Common myeloid progenitor, CD34-positive (primary cell): Measurements from ENCODE around the gene ULBP3.

Experiments
- CTCF ChIA-PET: fragments of 350-600 bp; sonication (Branson Sonifier 250); formaldehyde crosslinking; loops from one replicate; lab custom pipeline; 2021; ENCODE audit warnings: antibody characterized with exemption; lab: Charles Lee
- POLR2A ChIA-PET: fragments of 350-600 bp; sonication (Branson Sonifier 250); formaldehyde crosslinking; loops from one replicate; lab custom pipeline; 2021; ENCODE audit warnings: antibody characterized with exemption; lab: Charles Lee
- DNase-seq, 3 donors: peaks; one replicate each; pipeline versions ENCODE4 v3.0.0 to v3.0.0-alpha.2; 2013
- H3K27ac ChIP-seq, 2 experiments: 1 replicate in 1 of 2; 2 replicates in 1 of 2; pipeline ENCODE4 v1.7.0; 2013; ENCODE audit warnings: inconsistent platforms in 2 of 2, low read length in 2 of 2, mild to moderate bottlenecking in 2 of 2, low read depth in 1 of 2, moderate library complexity in 1 of 2; ENCODE audit not compliant: severe bottlenecking in 2 of 2, insufficient read depth in 1 of 2, poor library complexity in 1 of 2
- H3K27me3 ChIP-seq, 5 experiments: replicated peaks in 2 of 5; 1 replicate in 3 of 5; 2 replicates in 2 of 5; pipeline versions ENCODE4 v1.6.1 to v1.7.0; 2013; ENCODE audit warnings: low read length in 4 of 5, mild to moderate bottlenecking in 2 of 5, moderate library complexity in 2 of 5, inconsistent platforms in 1 of 5; ENCODE audit not compliant: insufficient read depth in 5 of 5, control insufficient read depth in 4 of 5
- H3K36me3 ChIP-seq, 4 experiments: 1 replicate in 2 of 4; 2 replicates in 2 of 4; pipeline versions ENCODE4 v1.6.1 to v1.7.0; 2013; ENCODE audit warnings: low read length in 3 of 4, control low read depth in 1 of 4, mild to moderate bottlenecking in 1 of 4; ENCODE audit not compliant: control insufficient read depth in 4 of 4, insufficient read depth in 4 of 4
- H3K4me1 ChIP-seq, 4 experiments: 1 replicate in 3 of 4; 2 replicates in 1 of 4; pipeline versions ENCODE4 v1.6.1 to v1.7.1; 2013; ENCODE audit warnings: low read length in 3 of 4, mild to moderate bottlenecking in 3 of 4, control low read depth in 1 of 4, inconsistent platforms in 1 of 4, moderate library complexity in 1 of 4; ENCODE audit not compliant: control insufficient read depth in 4 of 4, insufficient read depth in 4 of 4; ENCODE audit errors: control extremely low read depth in 1 of 4
- H3K4me3 ChIP-seq, 7 experiments: 1 replicate in 4 of 7; 2 replicates in 3 of 7; pipeline versions ENCODE4 v1.5.1 to v1.7.0; 2013; ENCODE audit warnings: mild to moderate bottlenecking in 7 of 7, low read length in 6 of 7, moderate library complexity in 6 of 7, inconsistent platforms in 2 of 7, low read depth in 2 of 7, control low read depth in 1 of 7; ENCODE audit not compliant: insufficient read depth in 4 of 7, control insufficient read depth in 1 of 7; ENCODE audit errors: extremely low read depth in 1 of 7
- H3K9me3 ChIP-seq, 5 experiments: 1 replicate in 4 of 5; 2 replicates in 1 of 5; pipeline versions ENCODE4 v1.6.1 to v1.7.1; 2013; ENCODE audit warnings: low read length in 4 of 5, mild to moderate bottlenecking in 2 of 5, inconsistent platforms in 1 of 5, low read depth in 1 of 5, moderate library complexity in 1 of 5; ENCODE audit not compliant: control insufficient read depth in 4 of 5, insufficient read depth in 2 of 5; ENCODE audit errors: control extremely low read depth in 1 of 5
- WGBS: methylation state at CpG from one replicate; pipeline ENCODE4 v1.1.5; 2013; ENCODE audit not compliant: insufficient coverage; 5-methylcytosine and 5-hydroxymethylcytosine counted together

ULBP3 gene

GRCh38 chr6:150102750-150103270, 33.9 kb upstream of the ULBP3 start:
- DNase-seq = no peak
- CTCF ChIA-PET = no interaction called here
- no peaks in the 10 kb centered on the region for H3K27me3 ChIP-seq
- H3K9me3 ChIP-seq = no peaks in the 10 kb centered on the region
- H3K4me3 ChIP-seq = no peak overlapping the region
- H3K4me1 ChIP-seq = no peaks in the 10 kb centered on the region
- POLR2A ChIA-PET = no interaction called here
- WGBS = no CpG with 5 or more reads among the region's 4 CpGs
- no peaks in the 10 kb centered on the region for H3K36me3 ChIP-seq
- no peak overlapping the region for H3K27ac ChIP-seq

DNA sequence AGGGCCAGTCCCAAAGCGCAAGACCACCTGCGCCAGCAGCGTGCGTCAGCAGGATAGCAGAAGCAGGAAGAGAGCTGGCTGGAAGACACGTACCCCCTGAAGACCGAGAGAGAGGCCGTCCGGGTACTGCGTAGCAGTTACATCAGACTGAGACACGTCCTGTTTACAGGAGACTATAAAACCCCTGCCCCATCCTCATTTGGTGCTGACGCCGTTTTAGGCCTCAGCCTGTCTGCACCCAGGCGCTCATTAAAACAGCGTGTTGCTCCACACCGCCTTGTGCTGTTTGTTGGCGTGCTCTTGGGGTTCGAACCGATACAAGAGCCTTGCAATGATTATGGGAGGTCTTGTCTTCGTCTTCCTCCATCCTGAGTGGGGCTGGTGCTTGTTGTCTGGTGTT, 31.8 kb upstream of the ULBP3 start:
- ChIA-PET CTCF (no interaction called here), POLR2A (no interaction called here)
- WGBS = 96% methylated on average over 18 of the region's 19 CpGs
- Histone ChIP-seq H3K27ac (no peak overlapping the region), H3K4me3 (no peak overlapping the region), H3K4me1 (no peaks in the 10 kb centered on the region), H3K9me3 (no peaks in the 10 kb centered on the region), H3K27me3 (peaks cover 0 to 5% (median 0%) of the 10 kb centered on the region in 5 experiments), H3K36me3 (no peaks in the 10 kb centered on the region)
- DNase-seq = no peak

GRCh38 chr6:150099953-150100352, 31.0 kb upstream of the ULBP3 start:
- peak in 2 of 3 donors; percentile 37 to 47 for DNase-seq
- CTCF ChIA-PET = no interaction called here
- peaks cover 0 to 5% (median 0%) of the 10 kb centered on the region in 5 experiments for H3K27me3 ChIP-seq
- no peak overlapping the region for H3K27ac ChIP-seq
- peaks cover 0 to 1% (median under 1%) of the 10 kb centered on the region in 4 experiments for H3K4me1 ChIP-seq
- no peaks in the 10 kb centered on the region for H3K36me3 ChIP-seq
- H3K9me3 ChIP-seq = no peaks in the 10 kb centered on the region
- 100% methylated on average over 4 of the region's 11 CpGs for WGBS
- H3K4me3 ChIP-seq = no peak overlapping the region
- POLR2A ChIA-PET = no interaction called here

DNA sequence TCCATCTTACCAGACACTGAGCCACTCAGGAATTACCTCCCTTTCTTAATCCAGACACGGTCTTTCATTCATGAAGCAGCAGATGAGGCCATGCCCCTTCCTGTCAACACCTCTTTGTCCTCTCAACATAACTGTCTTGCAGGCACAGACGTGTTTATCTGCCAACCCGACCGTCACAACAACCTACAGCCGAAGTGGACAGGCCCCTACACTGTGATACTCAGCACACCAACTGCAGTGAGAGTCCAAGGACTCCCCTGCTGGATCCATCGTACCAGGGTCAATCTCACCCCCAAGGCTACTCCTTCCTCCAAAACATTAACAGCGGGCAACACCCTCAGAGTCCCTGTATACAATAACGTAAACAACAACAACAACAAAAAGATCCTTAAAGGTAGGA, 30.6 kb upstream of the ULBP3 start:
- no peak overlapping the region for H3K4me3 ChIP-seq
- POLR2A ChIA-PET = no interaction called here
- CTCF ChIA-PET = no interaction called here
- H3K4me1 ChIP-seq = peaks cover 0 to 5% (median 2%) of the 10 kb centered on the region in 4 experiments
- no peaks in the 10 kb centered on the region for H3K36me3 ChIP-seq
- 100% methylated on average over 5 of the region's 8 CpGs for whole genome bisulfite sequencing
- no peaks in the 10 kb centered on the region for H3K9me3 ChIP-seq
- no peak overlapping the region for H3K27ac ChIP-seq
- H3K27me3 ChIP-seq = peaks cover 0 to 5% (median 0%) of the 10 kb centered on the region in 5 experiments
- DNase-seq = no peak

- no peak overlapping the region for H3K4me3 ChIP-seq
- CTCF ChIA-PET = interaction anchor here (1.5 kb wide), 1 partner anchor 17 kb away, joined by 3 read pairs; no protein-coding TSS in a partner anchor
- 88% methylated on average over 8 of the region's 10 CpGs for WGBS
Measured at GRCh38 chr6:150098155-150098554, 29.2 kb upstream of the ULBP3 start.

DNA sequence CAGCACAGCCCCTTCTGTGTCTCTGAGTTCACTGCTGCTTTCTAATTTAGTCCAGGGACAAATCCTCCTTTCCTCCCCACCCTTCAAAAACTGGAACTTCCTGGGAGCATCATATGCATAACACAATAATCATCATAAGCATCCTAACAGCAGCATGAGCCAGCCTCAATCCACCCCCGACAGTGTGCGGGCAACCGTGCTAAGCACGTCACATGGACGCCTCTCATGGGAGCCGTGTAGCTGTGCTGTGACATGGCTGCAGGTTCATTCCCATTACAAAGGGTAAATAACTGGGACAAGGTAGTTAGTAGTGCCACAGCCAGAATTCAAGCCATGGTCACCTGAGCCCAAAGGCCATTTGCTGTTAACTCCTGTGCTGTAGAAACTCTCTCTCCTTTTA, 24.5 kb upstream of the ULBP3 start:
- POLR2A ChIA-PET = no interaction called here
- peaks cover 0 to 6% (median 0%) of the 10 kb centered on the region in 5 experiments for H3K27me3 ChIP-seq
- CTCF ChIA-PET = interaction anchor here (1.4 to 2.3 kb wide), 2 partner anchors 13 to 22 kb away, joined by 3 to 9 read pairs; no protein-coding TSS in a partner anchor

More at GRCh38 chr6:150098155-150098554, 29.2 kb upstream of the ULBP3 start:
- DNase-seq = no peak
- Histone ChIP-seq H3K4me1 (peaks cover 0 to 7% (median 3%) of the 10 kb centered on the region in 4 experiments), H3K27ac (no peak overlapping the region), H3K9me3 (no peaks in the 10 kb centered on the region), H3K27me3 (peaks cover 0 to 5% (median 0%) of the 10 kb centered on the region in 5 experiments), H3K36me3 (no peaks in the 10 kb centered on the region)
- POLR2A ChIA-PET = no interaction called here

DNA sequence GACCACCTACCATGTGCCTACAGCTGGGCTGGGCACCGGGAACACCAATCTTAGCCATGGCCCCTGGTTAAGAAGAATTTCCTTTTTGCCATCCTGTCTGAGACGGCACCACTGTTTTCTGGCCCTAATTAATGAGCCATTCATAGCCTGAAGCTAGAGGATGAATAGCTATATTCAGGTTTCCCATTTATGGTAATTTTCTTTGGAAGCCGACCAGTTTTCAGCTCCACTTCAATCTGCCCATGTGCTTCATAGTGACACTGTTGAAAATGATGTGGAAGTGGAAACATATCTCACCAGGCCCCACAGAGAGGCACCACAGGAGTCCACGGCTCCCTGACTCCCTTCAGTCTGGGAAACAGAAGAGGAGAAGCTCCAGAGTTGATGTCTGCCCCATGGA, 22.6 kb upstream of the ULBP3 start:
- ChIA-PET CTCF (interaction anchor here (0.7 to 1.7 kb wide), 2 partner anchors 9 to 10 kb away, joined by 3 to 4 read pairs; no protein-coding TSS in a partner anchor), POLR2A (interaction anchor here (0.7 kb wide), 1 partner anchor 84 kb away, joined by 3 read pairs; no protein-coding TSS in a partner anchor)
- Histone ChIP-seq H3K36me3 (no peaks in the 10 kb centered on the region), H3K9me3 (no peaks in the 10 kb centered on the region), H3K27ac (no peak overlapping the region), H3K4me1 (peaks cover 0 to 7% (median 3%) of the 10 kb centered on the region in 4 experiments), H3K4me3 (no peak overlapping the region), H3K27me3 (peaks cover 0 to 4% (median 0%) of the 10 kb centered on the region in 5 experiments)
- WGBS = 100% methylated on average over 3 of the region's 4 CpGs
- DNase-seq = no peak

More for the DNA sequence above, 24.5 kb upstream of the ULBP3 start:
- Histone ChIP-seq H3K27ac (no peak overlapping the region), H3K4me1 (peaks cover 0 to 7% (median 3%) of the 10 kb centered on the region in 4 experiments), H3K36me3 (no peaks in the 10 kb centered on the region), H3K4me3 (no peak overlapping the region), H3K9me3 (no peaks in the 10 kb centered on the region)
- DNase-seq = no peak
- WGBS = 96% methylated on average over 6 of the region's 6 CpGs
